NCI-H128 (cell line): ENCODE results near the gene LDHD.

Experiments used
- DNase-seq: peaks from one replicate; lab custom pipeline; 2025; ENCODE audit not compliant: unreplicated experiment; lab: John Stamatoyannopoulos, UW

The LDHD gene

GRCh38 chr16:75081179-75081859 lies 35.3 kb downstream of the LDHD start:
- no peak for DNase-seq

- DNase-seq: no peak
Measured at GRCh38 chr16:75080205-75081029, 36.2 kb downstream of the LDHD start.

- DNase-seq: no peak
Measured at GRCh38 chr16:75079346-75079926, 37.1 kb downstream of the LDHD start.

- no peak for DNase-seq
Measured at GRCh38 chr16:75078886-75079285, 37.7 kb downstream of the LDHD start.

- no peak for DNase-seq
Measured at GRCh38 chr16:75075688-75076268, 40.8 kb downstream of the LDHD start.

- no peak for DNase-seq
Measured at GRCh38 chr16:75074920-75075687, 41.5 kb downstream of the LDHD start.

GRCh38 chr16:75074304-75074793 lies 42.2 kb downstream of the LDHD start:
- no peak for DNase-seq

GRCh38 chr16:75073545-75074303 lies 42.9 kb downstream of the LDHD start:
- no peak for DNase-seq

GRCh38 chr16:75072239-75072947 lies 44.2 kb downstream of the LDHD start:
- no peak for DNase-seq

- no peak for DNase-seq
Measured at GRCh38 chr16:75071621-75072020, 45.0 kb downstream of the LDHD start.

GRCh38 chr16:75070012-75070841 lies 46.4 kb downstream of the LDHD start:
- no peak for DNase-seq

GRCh38 chr16:75068085-75069031 lies 48.2 kb downstream of the LDHD start:
- no peak for DNase-seq

- no peak for DNase-seq
Measured at GRCh38 chr16:75066861-75067447, 49.6 kb downstream of the LDHD start.

GRCh38 chr16:75065521-75066149 lies 50.9 kb downstream of the LDHD start:
- DNase-seq: no peak

GRCh38 chr16:75065149-75065505 lies 51.5 kb downstream of the LDHD start:
- DNase-seq: no peak

GRCh38 chr16:75064403-75065148 lies 52.0 kb downstream of the LDHD start:
- DNase-seq: no peak
